SU-DHL-6 (cell line): ENCODE measurements around the gene NUP85.
"Not testable (repeated sequence)": the region's sequence is repeated elsewhere in the genome, so short reads cannot be mapped to it uniquely, and the experiment has no call there.

Experiments
- H2AFZ ChIP-seq: fragments of 200-600 bp; sonication (generic); 2 replicates; pipeline ENCODE4 v1.6.1; 2014; ENCODE audit warnings: low read depth, mild to moderate bottlenecking, moderate library complexity, mixed read lengths, antibody characterized with exemption, low read length; ENCODE audit not compliant: severe bottlenecking
- H3F3A ChIP-seq: fragments of 200-600 bp; shearing (Covaris generic); 2 replicates; pipeline ENCODE4 v1.6.0; 2016; ENCODE audit warnings: antibody characterized with exemption, mild to moderate bottlenecking; ENCODE audit not compliant: insufficient read depth
- H3K27ac ChIP-seq: fragments of 200-600 bp; sonication (generic); 2 replicates; pipeline ENCODE4 v1.5.1; 2016; ENCODE audit warnings: low read depth, mild to moderate bottlenecking, low read length, moderate library complexity, mixed read lengths
- H3K27me3 ChIP-seq: fragments of 200-600 bp; sonication (generic), shearing (Covaris generic); 2 replicates; pipeline ENCODE4 v1.6.0; 2014; ENCODE audit warnings: mild to moderate bottlenecking, low read length
- H3K36me3 ChIP-seq: fragments of 200-600 bp; sonication (generic); 2 replicates; pipeline ENCODE4 v1.6.1; 2014; ENCODE audit warnings: mild to moderate bottlenecking, low read length, mixed read lengths
- H3K4me2 ChIP-seq: fragments of 300-600, 200-600 bp; shearing (Covaris generic), sonication (generic); 2 replicates; pipeline ENCODE4 v1.6.0; 2014; ENCODE audit warnings: low read length, low read depth, mild to moderate bottlenecking; ENCODE audit not compliant: poor library complexity, severe bottlenecking
- H3K4me3 ChIP-seq: fragments of 200-600 bp; sonication (generic); 2 replicates; pipeline ENCODE4 v1.5.1; 2014; ENCODE audit warnings: antibody characterized with exemption, low read length, mild to moderate bottlenecking, mixed read lengths; ENCODE audit not compliant: insufficient read depth, poor library complexity, severe bottlenecking
- H3K79me2 ChIP-seq: fragments of 200-600 bp; sonication (generic); 2 replicates; pipeline ENCODE4 v1.6.1; 2014; ENCODE audit warnings: mild to moderate bottlenecking, low read length, moderate library complexity; ENCODE audit not compliant: insufficient read depth
- H3K9ac ChIP-seq: fragments of 200-600 bp; sonication (generic); 2 replicates; pipeline ENCODE4 v1.7.0; 2014; ENCODE audit warnings: mild to moderate bottlenecking, low read length
- H3K9me2 ChIP-seq: fragments of 200-600 bp; sonication (generic); replicated peaks from 2 replicates; pipeline ENCODE4 v1.6.1; 2014; ENCODE audit warnings: low read length; ENCODE audit not compliant: insufficient read depth
- H3K9me3 ChIP-seq: fragments of 200-600 bp; sonication (generic); 2 replicates; pipeline ENCODE4 v1.6.1; 2014; ENCODE audit warnings: low read length, mixed read lengths; ENCODE audit not compliant: insufficient read depth
- H4K20me1 ChIP-seq: fragments of 200-600 bp; sonication (generic); 2 replicates; pipeline ENCODE4 v1.6.1; 2014; ENCODE audit warnings: low read depth, mild to moderate bottlenecking, antibody characterized with exemption, low read length, moderate library complexity, mixed read lengths
- CTCF ChIP-seq: fragments of 200-600 bp; sonication (generic); IDR thresholded peaks from one replicate; pipeline ENCODE4 v1.5.1; 2017; ENCODE audit warnings: antibody characterized with exemption, mild to moderate bottlenecking, low read length, moderate library complexity; ENCODE audit not compliant: insufficient read depth, poor library complexity, severe bottlenecking
- EZH2phosphoT487 ChIP-seq: fragments of 200-600 bp; sonication (generic), shearing (Covaris generic); conservative IDR thresholded peaks from 2 replicates; pipeline ENCODE4 v1.6.1; 2018; ENCODE audit warnings: mild to moderate bottlenecking, antibody characterized with exemption, low read length, moderate library complexity, mixed read lengths

Gene NUP85

GRCh38 chr17:75194879-75195278 lies 10.6 kb upstream of the NUP85 start:
- Histone ChIP-seq H3K4me2 (no peak overlapping the region), H3K79me2 (no peaks in the 10 kb centered on the region), H3K9ac (no peak overlapping the region), H3F3A (no peaks in the 10 kb centered on the region), H3K36me3 (no peaks in the 10 kb centered on the region), H4K20me1 (no peaks in the 10 kb centered on the region), H3K27me3 (no peaks in the 10 kb centered on the region), H3K27ac (no peak overlapping the region), H3K4me3 (no peak overlapping the region), H3K9me3 (no peaks in the 10 kb centered on the region), H3K9me2 (no peaks in the 10 kb centered on the region), H2AFZ (no peak overlapping the region)
- no peak for TF ChIP-seq CTCF
- no peak for TF ChIP-seq EZH2phosphoT487

GRCh38 chr17:75199886-75200618 lies 5.4 kb upstream of the NUP85 start:
- H3K27me3 ChIP-seq, result no peaks in the 10 kb centered on the region
- TF ChIP-seq EZH2phosphoT487, result no peak
- no peak for TF ChIP-seq CTCF
- no peak overlapping the region for H3K9ac ChIP-seq
- H3K79me2 ChIP-seq, result peaks cover 11% of the 10 kb centered on the region
- no peaks in the 10 kb centered on the region for H3K9me3 ChIP-seq
- H3K4me2 ChIP-seq, result no peak overlapping the region
- no peaks in the 10 kb centered on the region for H3K36me3 ChIP-seq
- no peaks in the 10 kb centered on the region for H3K9me2 ChIP-seq
- no peaks in the 10 kb centered on the region for H4K20me1 ChIP-seq
- H3F3A ChIP-seq, result peaks cover 3% of the 10 kb centered on the region; the same call in 1 of the 2 replicates
- no peak overlapping the region for H2AFZ ChIP-seq
- no peak overlapping the region for H3K27ac ChIP-seq
- H3K4me3 ChIP-seq, result no peak overlapping the region

- peak overlapping the region; percentile 89 for H3K4me3 ChIP-seq
- H3F3A ChIP-seq, result peaks cover 3% of the 10 kb centered on the region; the same call in 1 of the 2 replicates
- no peaks in the 10 kb centered on the region for H4K20me1 ChIP-seq
- TF ChIP-seq EZH2phosphoT487 (no peak), CTCF (no peak)
- H3K27ac ChIP-seq, result peak overlapping the region; percentile 79
- H3K79me2 ChIP-seq, result peaks cover 62% of the 10 kb centered on the region
- H3K36me3 ChIP-seq, result peaks cover 21% of the 10 kb centered on the region
- peak overlapping the region; percentile 84 for H3K4me2 ChIP-seq
- peak overlapping the region; percentile 81 for H2AFZ ChIP-seq
- H3K9me2 ChIP-seq, result no peaks in the 10 kb centered on the region
- no peaks in the 10 kb centered on the region for H3K27me3 ChIP-seq
- peak overlapping the region; percentile 91 for H3K9ac ChIP-seq
- no peaks in the 10 kb centered on the region for H3K9me3 ChIP-seq
Measured at GRCh38 chr17:75205793-75206163, 299 bp downstream of the NUP85 start.

- not testable (repeated sequence) for H3K9me2 ChIP-seq, H2AFZ ChIP-seq, H3K27me3 ChIP-seq, H4K20me1 ChIP-seq, H3F3A ChIP-seq, H3K9me3 ChIP-seq, H3K27ac ChIP-seq
- H3K36me3 ChIP-seq, result peaks cover 26% of the 10 kb centered on the region
- peak overlapping the region; percentile 84 for H3K4me2 ChIP-seq
- H3K4me3 ChIP-seq, result peak overlapping the region; percentile 89
- H3K79me2 ChIP-seq, result peaks cover 62% of the 10 kb centered on the region
- peak overlapping the region; percentile 91 for H3K9ac ChIP-seq
Measured at GRCh38 chr17:75207050-75207407, 1.6 kb downstream of the NUP85 start.
